SK-N-MC (cell line): ENCODE results near the gene NISCH.

Experiments
- DNase-seq: peaks from one replicate; pipeline ENCODE4 v3.0.0-alpha.2; 2011; ENCODE audit warnings: low read depth, low spot score
- H3K27ac ChIP-seq: fragments of 200-600 bp; sonication (generic); 2 replicates; pipeline ENCODE4 v1.5.1; 2016; ENCODE audit warnings: mixed run types
- H3K36me3 ChIP-seq: fragments of 200-600 bp; sonication (generic); 2 replicates; pipeline ENCODE4 v1.6.1; 2017; ENCODE audit warnings: antibody characterized with exemption, low read length, mixed read lengths; ENCODE audit not compliant: insufficient read depth
- H3K4me3 ChIP-seq: fragments of 200-600 bp; sonication (generic); 2 replicates; pipeline ENCODE4 v1.5.1; 2016
- H3K9ac ChIP-seq: fragments of 200-600 bp; sonication (generic); 2 replicates; pipeline ENCODE4 v1.8.0; 2017; ENCODE audit warnings: mixed run types, mixed read lengths; ENCODE audit not compliant: insufficient read length
- H3K9me3 ChIP-seq: fragments of 200-600 bp; sonication (generic); 2 replicates; pipeline ENCODE4 v1.6.1; 2017; ENCODE audit warnings: low read depth, mild to moderate bottlenecking, antibody characterized with exemption, low read length, moderate library complexity, mixed read lengths
- EZH2 ChIP-seq: fragments of 200-600 bp; sonication (generic); IDR thresholded peaks from one replicate; pipeline ENCODE4 v1.6.1; 2017; ENCODE audit warnings: antibody characterized with exemption
- FOXP2 ChIP-seq: optimal IDR thresholded peaks from 2 replicates; pipeline ENCODE3; 2011; ENCODE audit warnings: mild to moderate bottlenecking, moderate library complexity; ENCODE audit not compliant: insufficient read depth; ENCODE audit errors: extremely low read length, control extremely low read depth
- POLR2AphosphoS5 ChIP-seq: IDR thresholded peaks from 2 replicates; pipeline ENCODE4 v1.6.1; 2012; ENCODE audit warnings: mild to moderate bottlenecking, low read depth, low read length, borderline replicate concordance

The NISCH gene

DNA sequence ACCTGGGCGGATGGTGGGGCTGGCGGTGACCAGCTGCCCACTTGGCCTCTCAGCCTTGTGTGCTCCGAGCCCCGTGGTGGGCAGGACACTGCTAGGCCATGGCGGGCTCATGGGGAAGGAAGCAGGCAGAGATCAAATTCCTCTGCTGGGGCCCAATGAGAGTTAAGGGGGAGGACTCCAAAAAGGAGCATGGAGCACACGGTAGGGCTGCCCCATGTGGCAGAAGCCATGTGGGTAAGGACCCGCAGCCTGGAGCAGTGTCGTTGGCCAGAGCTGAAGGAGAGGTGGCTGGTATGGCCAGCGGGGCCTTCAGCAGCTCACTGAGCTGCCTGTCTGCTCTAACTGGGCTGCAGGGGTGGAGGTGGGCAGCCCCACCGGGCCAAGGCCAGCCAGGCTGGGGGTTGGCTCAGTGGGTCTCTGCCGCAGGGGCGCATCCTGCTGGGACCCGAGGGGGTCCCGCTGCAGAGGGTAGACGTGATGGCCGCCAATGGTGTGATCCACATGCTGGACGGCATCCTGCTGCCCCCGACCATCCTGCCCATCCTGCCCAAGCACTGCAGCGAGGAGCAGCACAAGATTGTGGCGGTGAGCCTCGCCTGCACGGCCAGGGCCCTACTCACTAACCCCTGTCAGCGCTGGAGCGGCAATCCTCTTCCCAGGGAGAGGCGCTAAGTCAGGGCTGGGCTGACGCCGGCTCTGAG, 51.0 kb downstream of the NISCH start:
- H3K27ac ChIP-seq: no peak overlapping the region
- TF ChIP-seq EZH2 (no peak), FOXP2 (no peak), POLR2AphosphoS5 (no peak)
- H3K4me3 ChIP-seq: no peak overlapping the region
- H3K36me3 ChIP-seq: no peaks in the 10 kb centered on the region
- H3K9ac ChIP-seq: no peak overlapping the region
- H3K9me3 ChIP-seq: no peaks in the 10 kb centered on the region
- DNase-seq: no peak

DNA sequence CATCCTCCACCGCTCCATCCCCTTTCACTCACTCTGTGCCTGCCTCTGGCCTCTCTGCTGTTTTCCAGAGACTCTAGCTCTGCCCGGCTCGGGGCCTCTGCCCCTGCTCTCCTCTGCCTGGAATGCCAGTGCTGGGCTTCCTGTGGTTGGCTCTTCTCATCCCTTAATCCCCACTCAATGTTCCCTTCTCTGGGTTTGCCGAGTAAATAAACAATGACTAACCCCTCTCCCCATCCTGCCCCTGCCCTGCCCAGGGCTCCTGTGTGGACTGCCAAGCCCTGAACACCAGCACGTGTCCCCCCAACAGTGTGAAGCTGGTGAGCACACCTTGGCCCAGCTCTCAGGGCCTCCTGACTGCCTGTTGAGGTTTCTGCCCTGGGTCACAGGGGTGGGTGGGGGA, 52.0 kb downstream of the NISCH start:
- Histone ChIP-seq H3K36me3 (no peaks in the 10 kb centered on the region), H3K9me3 (no peaks in the 10 kb centered on the region), H3K27ac (no peak overlapping the region), H3K9ac (no peak overlapping the region), H3K4me3 (no peak overlapping the region)
- no peak for DNase-seq
- TF ChIP-seq FOXP2 (no peak), EZH2 (no peak), POLR2AphosphoS5 (no peak)

DNA sequence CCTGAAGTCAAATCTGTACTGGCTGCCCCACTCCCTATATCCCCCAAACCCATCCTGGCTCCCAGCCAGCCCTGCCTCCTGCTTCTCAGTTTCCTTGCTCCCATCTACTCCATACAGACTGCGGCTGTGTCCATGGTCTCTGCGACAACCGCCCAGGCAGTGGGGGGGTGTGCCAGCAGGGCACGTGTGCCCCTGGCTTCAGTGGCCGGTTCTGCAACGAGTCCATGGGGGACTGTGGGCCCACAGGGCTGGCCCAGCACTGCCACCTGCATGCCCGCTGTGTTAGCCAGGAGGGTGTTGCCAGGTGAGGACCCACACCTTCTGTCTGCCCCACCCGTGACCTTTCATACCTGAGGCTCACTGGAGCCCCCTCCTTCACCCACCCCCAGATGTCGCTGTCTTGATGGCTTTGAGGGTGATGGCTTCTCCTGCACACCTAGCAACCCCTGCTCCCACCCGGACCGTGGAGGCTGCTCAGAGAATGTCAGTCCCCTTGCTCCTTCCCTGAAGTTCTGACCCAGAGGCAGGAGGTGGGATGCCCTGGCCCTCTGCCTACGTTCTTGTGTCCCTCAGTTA, 54.4 kb downstream of the NISCH start:
- H3K36me3 ChIP-seq: no peaks in the 10 kb centered on the region
- no peak overlapping the region for H3K27ac ChIP-seq
- H3K9ac ChIP-seq: no peak overlapping the region
- H3K4me3 ChIP-seq: no peak overlapping the region
- no peaks in the 10 kb centered on the region for H3K9me3 ChIP-seq
- TF ChIP-seq POLR2AphosphoS5: no peak
- no peak for DNase-seq

DNA sequence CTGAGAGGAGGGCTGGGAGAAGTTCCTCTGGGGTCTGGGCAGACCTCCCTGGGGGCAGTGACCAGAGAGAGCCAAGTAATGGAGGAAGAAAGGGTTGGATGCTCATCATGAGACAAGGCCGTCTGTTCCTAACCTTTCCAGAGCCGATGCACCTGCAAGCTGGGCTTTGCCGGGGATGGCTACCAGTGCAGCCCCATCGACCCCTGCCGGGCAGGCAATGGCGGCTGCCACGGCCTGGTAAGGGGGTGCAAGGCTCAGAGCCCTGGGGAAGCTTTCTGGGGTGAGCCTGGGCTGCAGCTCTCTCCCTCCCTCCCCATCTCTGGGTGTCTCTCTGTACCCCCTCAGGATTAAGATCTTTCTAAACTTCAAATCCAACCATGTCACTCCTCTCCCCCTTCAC, 56.1 kb downstream of the NISCH start:
- H3K9ac ChIP-seq: no peak overlapping the region
- H3K4me3 ChIP-seq: no peak overlapping the region
- TF ChIP-seq FOXP2: no peak
- TF ChIP-seq EZH2: no peak
- no peak for TF ChIP-seq POLR2AphosphoS5
- DNase-seq: no peak
- H3K36me3 ChIP-seq: no peaks in the 10 kb centered on the region
- H3K27ac ChIP-seq: no peak overlapping the region
- no peaks in the 10 kb centered on the region for H3K9me3 ChIP-seq

DNA sequence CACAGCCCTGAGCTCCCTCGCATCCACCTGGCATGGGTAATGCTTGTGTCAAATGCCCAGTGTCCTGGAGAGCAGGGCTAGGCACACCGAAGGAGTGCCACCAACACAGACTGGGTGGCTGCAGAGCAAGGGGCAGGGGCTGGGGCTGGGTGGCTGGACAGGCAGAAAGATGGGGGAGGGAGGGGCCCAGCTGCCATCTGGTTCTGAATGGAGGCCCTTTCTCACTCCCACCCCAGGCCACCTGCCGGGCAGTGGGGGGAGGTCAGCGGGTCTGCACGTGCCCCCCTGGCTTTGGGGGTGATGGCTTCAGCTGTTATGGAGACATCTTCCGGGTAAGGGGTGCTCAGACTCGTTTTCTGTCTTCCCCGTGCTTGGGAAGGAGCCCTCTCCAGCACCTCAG, 56.7 kb downstream of the NISCH start:
- Histone ChIP-seq H3K9me3 (no peaks in the 10 kb centered on the region), H3K36me3 (no peaks in the 10 kb centered on the region), H3K4me3 (no peak overlapping the region), H3K27ac (no peak overlapping the region), H3K9ac (no peak overlapping the region)
- no peak for DNase-seq
- TF ChIP-seq FOXP2: no peak
- no peak for TF ChIP-seq EZH2
- TF ChIP-seq POLR2AphosphoS5: no peak

DNA sequence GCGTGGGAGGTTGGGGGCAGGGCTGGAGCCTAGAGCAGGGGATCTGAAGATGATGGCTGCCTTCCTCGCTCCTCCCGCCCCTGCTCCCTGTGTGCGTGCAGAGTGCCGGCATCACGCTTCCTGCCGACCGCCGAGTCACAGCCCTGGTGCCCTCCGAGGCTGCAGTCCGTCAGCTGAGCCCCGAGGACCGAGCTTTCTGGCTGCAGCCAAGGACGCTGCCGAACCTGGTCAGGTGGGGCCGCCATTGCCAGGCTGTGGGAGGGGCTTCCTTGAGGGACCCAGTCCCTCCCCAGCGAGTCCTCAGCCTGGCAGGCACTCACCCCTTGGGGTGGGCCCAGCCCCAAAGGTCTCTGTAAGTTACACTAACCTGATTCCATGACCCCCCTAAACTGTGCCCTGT, 57.3 kb downstream of the NISCH start:
- H3K27ac ChIP-seq: no peak overlapping the region
- no peak for DNase-seq
- no peak overlapping the region for H3K9ac ChIP-seq
- H3K9me3 ChIP-seq: no peaks in the 10 kb centered on the region
- no peaks in the 10 kb centered on the region for H3K36me3 ChIP-seq
- no peak overlapping the region for H3K4me3 ChIP-seq
- TF ChIP-seq FOXP2: no peak

DNA sequence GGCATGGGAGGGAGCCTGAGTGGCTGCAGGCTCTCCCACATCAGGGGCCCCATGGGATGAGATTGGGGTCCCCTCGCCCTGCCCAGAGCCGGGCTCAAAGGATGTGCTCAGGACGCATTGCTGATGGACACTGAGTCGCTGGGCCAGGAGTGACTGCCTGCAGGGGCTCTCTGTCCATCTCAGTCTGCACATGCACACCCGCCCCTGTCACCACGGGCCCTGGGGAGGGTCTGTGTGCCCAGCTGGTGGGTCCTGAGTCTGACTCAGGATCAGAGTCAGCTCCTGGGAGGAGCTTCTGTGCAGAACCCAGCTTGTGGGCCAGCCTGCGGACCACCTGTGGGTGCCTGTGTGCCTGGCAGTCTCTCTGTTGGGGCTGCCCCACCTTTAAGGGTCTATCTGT, 57.9 kb downstream of the NISCH start:
- no peak overlapping the region for H3K9ac ChIP-seq
- no peaks in the 10 kb centered on the region for H3K9me3 ChIP-seq
- no peak for DNase-seq
- H3K4me3 ChIP-seq: no peak overlapping the region
- H3K36me3 ChIP-seq: no peaks in the 10 kb centered on the region
- TF ChIP-seq POLR2AphosphoS5: no peak
- no peak for TF ChIP-seq FOXP2
- TF ChIP-seq EZH2: no peak
- no peak overlapping the region for H3K27ac ChIP-seq

DNA sequence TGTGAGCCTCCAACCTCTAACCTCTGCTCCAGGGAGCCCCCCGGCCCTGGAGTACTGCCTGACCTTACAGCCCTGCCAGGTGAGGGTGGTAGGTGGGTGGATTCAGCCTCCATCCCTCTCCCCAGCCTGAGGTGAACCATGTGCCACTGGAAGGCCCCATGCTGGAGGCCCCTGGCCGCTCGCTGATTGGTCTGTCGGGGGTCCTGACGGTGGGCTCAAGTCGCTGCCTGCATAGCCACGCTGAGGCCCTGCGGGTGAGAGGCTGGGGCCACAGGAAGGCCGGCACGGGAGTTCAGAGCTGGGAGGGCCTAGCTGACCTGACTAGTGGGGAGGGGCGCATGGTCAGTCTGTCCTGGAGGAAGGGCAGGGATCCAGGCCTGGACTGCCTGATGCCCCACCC, 59.2 kb downstream of the NISCH start:
- Histone ChIP-seq H3K9ac (no peak overlapping the region), H3K36me3 (no peaks in the 10 kb centered on the region)
- no peak for TF ChIP-seq EZH2
- no peak for TF ChIP-seq POLR2AphosphoS5
- TF ChIP-seq FOXP2: no peak

DNA sequence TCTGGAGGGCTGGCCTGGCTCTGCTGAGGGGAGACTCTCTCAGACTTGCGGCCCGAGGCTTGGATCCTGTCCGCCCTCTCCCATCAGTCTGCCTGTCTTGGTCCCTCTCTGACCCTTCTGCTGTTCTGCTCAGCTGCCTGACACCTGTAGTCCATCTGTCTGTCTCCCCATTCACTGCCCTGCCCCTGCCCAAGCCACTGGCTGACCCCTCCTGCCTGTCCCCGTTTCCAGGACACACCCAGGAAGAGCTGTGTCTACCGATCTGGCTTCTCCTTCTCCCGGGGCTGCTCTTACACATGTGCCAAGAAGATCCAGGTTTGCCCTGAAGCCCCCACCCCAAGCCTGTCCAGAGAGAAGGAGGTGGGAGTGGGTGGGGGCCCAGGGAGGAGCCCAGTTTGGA, 59.8 kb downstream of the NISCH start:
- TF ChIP-seq FOXP2: no peak
- no peaks in the 10 kb centered on the region for H3K9me3 ChIP-seq
- no peaks in the 10 kb centered on the region for H3K36me3 ChIP-seq
- no peak for DNase-seq
- H3K9ac ChIP-seq: no peak overlapping the region
- H3K27ac ChIP-seq: no peak overlapping the region
- H3K4me3 ChIP-seq: no peak overlapping the region

More for the DNA sequence above, 59.2 kb downstream of the NISCH start:
- no peak overlapping the region for H3K4me3 ChIP-seq
- no peak for DNase-seq
- no peak overlapping the region for H3K27ac ChIP-seq
- H3K9me3 ChIP-seq: no peaks in the 10 kb centered on the region
